Lower leg skin (tissue), 4 donors: Measurements from ENCODE around the gene CDKL4. TPM values are rescaled to one million over a fixed set of nuclear protein-coding genes. Genes with fewer than 3 reads are reported as not detected.
"Not testable (repeated sequence)": the region's sequence is repeated elsewhere in the genome, so short reads cannot be mapped to it uniquely, and the experiment has no call there.

Experiments used
- DNase-seq, 2 donors: peaks; one replicate each; pipeline ENCODE4 v3.0.0-alpha.2; 2019; ENCODE audit warnings: low spot score in 2 of 2
- H3K4me3 ChIP-seq: fragments of 200-600 bp; sonication (generic); 2 replicates; pipeline ENCODE4 v1.5.1; 2017; ENCODE audit warnings: mild to moderate bottlenecking, low read depth; ENCODE audit not compliant: poor library complexity, severe bottlenecking
- POLR2A ChIP-seq, 2 donors: fragments of 450-650 bp; IDR thresholded peaks; one replicate each; pipeline ENCODE4 v1.6.1; 2016 to 2017; ENCODE audit warnings: antibody characterized with exemption in 2 of 2, mild to moderate bottlenecking in 1 of 2, moderate library complexity in 1 of 2
- WGBS, 2 donors: methylation state at CpG; one replicate each; pipeline ENCODE4 v1.1.5; 2018; 5-methylcytosine and 5-hydroxymethylcytosine counted together
- intact Hi-C: fragments of 100-400 bp; cut with DNase I; formaldehyde crosslinking; loops from one replicate; pipeline ENCODE4 v1.15.0; 2023; ENCODE audit warnings: low total_unique reads
- total RNA-seq, 4 donors: library from RNA; depleted of rRNA; stranded (reverse); fragments of >200 nt; gene quantifications; one replicate each; pipeline ENCODE4 v1.1.0, GENCODE V29; 2016
- TF ChIP-seq, protein P1 (sequence below), 3 donors: fragments of 450-650 bp; IDR thresholded peaks; one replicate each; pipeline ENCODE4 v1.5.1; 2016; ENCODE audit warnings: antibody characterized with exemption in 3 of 3, mild to moderate bottlenecking in 3 of 3, moderate library complexity in 2 of 3

Gene CDKL4
- total RNA-seq, 4 donors from 2014 or later: 0.74 to 1.1 TPM; not detected in 2

DNA sequence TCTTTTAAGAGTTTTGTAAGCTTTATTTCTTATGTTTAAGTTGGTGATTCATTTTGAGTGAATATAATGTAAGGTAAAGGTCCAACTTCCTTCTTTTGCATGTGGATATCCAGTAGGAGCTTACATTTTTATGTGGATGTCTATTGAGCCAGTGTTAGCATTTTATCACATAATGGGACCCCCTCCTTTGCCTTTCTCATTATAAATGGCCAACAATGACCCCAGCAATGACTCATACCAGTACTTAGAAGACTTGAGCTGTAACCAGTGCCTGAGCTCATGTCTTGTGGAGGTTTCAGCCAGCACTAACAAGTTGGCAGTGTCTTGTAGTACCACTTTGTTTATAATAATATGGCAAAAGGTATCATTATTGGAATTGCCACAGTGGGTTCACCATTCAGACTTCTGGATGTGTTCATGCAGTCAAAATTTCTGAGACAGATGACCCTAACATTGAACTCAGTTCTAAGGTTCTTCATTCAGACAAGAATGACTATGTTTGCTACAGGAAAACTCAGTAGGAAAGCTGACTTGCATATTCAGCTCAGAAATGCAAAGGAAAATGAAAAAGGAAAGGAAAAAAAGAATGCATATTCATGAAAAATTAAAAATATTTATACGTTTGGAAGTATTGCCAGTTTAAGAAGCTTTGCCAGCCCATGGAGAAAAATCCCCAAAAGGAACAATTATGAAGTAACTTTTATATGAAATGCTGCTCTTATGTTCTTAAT, 41.0 kb downstream of the CDKL4 start:
- H3K4me3 ChIP-seq: no peak overlapping the region
- WGBS, 2 donors: 77 to 85% methylated on average over 1 of the region's 1 CpG
- DNase-seq: no peak
- TF ChIP-seq POLR2A (IDR thresholded peaks at IDR 0.05): no peak
- TF ChIP-seq, protein P1, sequence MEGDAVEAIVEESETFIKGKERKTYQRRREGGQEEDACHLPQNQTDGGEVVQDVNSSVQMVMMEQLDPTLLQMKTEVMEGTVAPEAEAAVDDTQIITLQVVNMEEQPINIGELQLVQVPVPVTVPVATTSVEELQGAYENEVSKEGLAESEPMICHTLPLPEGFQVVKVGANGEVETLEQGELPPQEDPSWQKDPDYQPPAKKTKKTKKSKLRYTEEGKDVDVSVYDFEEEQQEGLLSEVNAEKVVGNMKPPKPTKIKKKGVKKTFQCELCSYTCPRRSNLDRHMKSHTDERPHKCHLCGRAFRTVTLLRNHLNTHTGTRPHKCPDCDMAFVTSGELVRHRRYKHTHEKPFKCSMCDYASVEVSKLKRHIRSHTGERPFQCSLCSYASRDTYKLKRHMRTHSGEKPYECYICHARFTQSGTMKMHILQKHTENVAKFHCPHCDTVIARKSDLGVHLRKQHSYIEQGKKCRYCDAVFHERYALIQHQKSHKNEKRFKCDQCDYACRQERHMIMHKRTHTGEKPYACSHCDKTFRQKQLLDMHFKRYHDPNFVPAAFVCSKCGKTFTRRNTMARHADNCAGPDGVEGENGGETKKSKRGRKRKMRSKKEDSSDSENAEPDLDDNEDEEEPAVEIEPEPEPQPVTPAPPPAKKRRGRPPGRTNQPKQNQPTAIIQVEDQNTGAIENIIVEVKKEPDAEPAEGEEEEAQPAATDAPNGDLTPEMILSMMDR (IDR thresholded peaks at IDR 0.05): no peak
- intact Hi-C loops: no loop called here

DNA sequence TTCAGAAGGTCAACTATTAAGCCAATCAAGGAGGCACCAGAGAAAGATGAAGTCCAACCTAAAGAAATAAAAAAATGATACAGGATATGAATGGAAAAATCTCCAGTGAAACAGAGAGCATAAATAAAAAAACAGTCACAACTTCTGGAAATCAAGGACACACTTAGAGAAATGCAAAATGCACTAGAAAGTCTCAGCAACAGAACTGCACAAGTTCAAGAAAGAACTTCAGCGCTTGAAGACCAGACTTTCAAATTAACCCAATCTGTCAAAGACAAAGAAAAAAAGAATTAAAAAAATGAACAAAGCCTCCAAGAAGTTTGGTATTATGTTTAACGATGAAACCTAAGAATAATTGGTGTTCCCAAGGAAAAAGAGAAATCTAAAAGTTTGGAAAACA, 46.8 kb downstream of the CDKL4 start:
- WGBS, 2 donors: 96 to 97% methylated on average over 2 of the region's 2 CpGs
- H3K4me3 ChIP-seq, DNase-seq, intact Hi-C loops: not testable (repeated sequence)

DNA sequence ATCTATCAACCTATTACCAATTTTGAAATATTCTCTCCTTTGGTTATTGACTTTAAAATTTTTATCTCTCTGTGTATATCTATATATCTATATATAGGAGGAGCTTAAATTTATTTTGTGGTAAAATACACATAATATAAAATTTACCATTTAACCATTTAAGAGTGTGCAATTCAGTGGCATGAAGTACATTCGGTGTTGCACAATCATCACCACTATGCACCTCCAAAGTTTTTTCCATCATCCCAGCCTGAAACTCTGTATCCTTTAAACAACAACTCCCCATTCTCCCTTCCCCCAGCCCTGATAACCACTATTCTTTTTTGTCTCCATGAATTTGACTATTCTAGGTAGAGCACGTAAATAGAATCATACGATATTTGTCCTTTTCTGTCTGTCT, 49.1 kb downstream of the CDKL4 start:
- intact Hi-C loops: no loop called here
- WGBS, 2 donors: 95 to 96% methylated on average over 3 of the region's 3 CpGs
- TF ChIP-seq POLR2A (IDR thresholded peaks at IDR 0.05): no peak
- TF ChIP-seq, protein P1 (IDR thresholded peaks at IDR 0.05): no peak
- H3K4me3 ChIP-seq: no peak overlapping the region
- DNase-seq: no peak

DNA sequence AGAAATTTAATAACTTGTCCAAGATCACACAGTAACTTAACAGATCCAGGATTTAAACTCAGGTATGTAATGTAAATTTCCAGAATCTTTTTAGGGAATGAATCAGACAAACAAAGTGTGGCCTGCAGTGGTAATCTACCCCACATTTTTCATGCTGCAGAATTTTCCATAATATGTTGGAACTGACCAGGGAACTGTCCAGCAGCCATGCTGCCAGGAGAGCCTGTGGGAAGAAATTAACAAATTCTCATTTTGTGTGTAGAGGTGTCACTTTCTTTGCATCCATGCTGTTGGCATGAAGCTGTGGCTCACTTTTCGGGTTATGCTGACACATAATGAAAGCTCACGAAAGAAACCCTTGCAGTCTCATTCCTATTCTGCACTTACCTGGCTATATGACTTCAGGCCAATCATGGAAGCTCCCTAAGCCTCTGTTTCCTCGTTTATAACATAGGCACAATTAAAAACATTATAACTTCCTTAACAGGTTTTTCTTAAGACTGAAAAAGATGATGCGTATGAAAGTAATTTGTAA, 54.7 kb downstream of the CDKL4 start:
- TF ChIP-seq, protein P1 (IDR thresholded peaks at IDR 0.05): no peak
- no peak for DNase-seq
- intact Hi-C loops: no loop called here
- 74 to 83% methylated on average over 4 of the region's 4 CpGs for WGBS, 2 donors
- H3K4me3 ChIP-seq: no peak overlapping the region

DNA sequence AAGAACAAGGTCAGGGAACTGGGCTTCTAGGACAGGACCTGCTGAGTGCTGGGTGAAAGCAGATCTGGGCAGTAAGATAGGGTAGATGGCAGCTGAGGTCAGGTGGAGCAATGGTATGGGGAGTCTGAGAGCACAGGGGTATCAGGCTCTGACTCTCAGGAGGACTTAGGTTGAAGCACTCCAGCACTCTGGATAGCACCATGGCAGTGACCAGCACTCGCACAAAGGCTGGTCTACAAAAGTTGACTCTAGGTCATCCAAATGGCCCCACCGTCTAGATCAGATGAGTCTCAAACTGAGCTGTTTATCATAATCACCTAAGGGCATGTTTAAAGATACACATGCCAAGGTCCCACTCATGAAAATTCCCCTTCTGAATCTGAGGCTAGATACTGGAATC, 60.1 kb downstream of the CDKL4 start:
- intact Hi-C loops: no loop called here
- WGBS, 2 donors: 81 to 91% methylated on average over 2 of the region's 2 CpGs
- TF ChIP-seq POLR2A (IDR thresholded peaks at IDR 0.05): no peak
- TF ChIP-seq, protein P1 (IDR thresholded peaks at IDR 0.05): no peak
- no peak for DNase-seq
- H3K4me3 ChIP-seq: no peak overlapping the region

DNA sequence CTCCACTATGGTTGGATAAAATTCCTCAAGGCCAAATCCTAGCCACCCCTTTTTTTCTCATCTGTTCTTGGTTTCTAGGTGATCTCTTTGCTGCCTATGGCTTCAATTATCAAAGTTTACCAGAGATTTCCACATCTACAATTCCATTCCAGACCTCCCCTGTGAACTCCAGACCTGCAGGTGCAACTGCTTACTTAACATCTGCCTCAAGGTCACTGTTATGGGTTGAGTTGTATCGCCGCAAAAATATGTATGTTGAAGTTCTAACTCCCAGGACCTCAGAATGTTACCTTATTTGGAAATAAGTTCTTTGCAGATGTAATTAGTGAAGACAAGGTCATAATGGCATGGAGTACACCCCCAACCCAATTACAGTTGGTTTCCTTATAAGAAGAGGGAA, 62.5 kb downstream of the CDKL4 start:
- H3K4me3 ChIP-seq: no peak overlapping the region
- 79 to 81% methylated on average over 2 of the region's 2 CpGs for WGBS, 2 donors
- no peak for DNase-seq
- intact Hi-C loops: no loop called here
- TF ChIP-seq, protein P1 (IDR thresholded peaks at IDR 0.05): no peak
- TF ChIP-seq POLR2A (IDR thresholded peaks at IDR 0.05): no peak
